SK-N-SH treated with all-trans-retinoic acid at 6 μM for 48 hours (cell line): ENCODE measurements around the gene TTC8.

Source experiments
- ATAC-seq: fragments of 200-7000 bp; cut with Tn5 transposase; 3 replicates; pipeline ENCODE4 v1.9.1; 2020; ENCODE audit warnings: mild to moderate bottlenecking, moderate library complexity
- ARNTL ChIP-seq: fragments of 450-650 bp; formaldehyde crosslinking; IDR thresholded peaks from 2 replicates; pipeline ENCODE4 v1.5.0; 2020; ENCODE audit warnings: low read depth, mild to moderate bottlenecking, moderate library complexity, borderline replicate concordance
- BACH2 ChIP-seq: fragments of 250-450 bp; sonication (Bioruptor Pico); IDR thresholded peaks from 2 replicates; pipeline ENCODE4 v1.9.0; 2021; ENCODE audit warnings: mild to moderate bottlenecking, borderline replicate concordance
- CREB5 ChIP-seq: fragments of 250-450 bp; sonication (Bioruptor Pico); IDR thresholded peaks from 2 replicates; pipeline ENCODE4 v1.5.1; 2020; ENCODE audit warnings: low read depth, mild to moderate bottlenecking, moderate library complexity
- CSDC2 ChIP-seq: fragments of 250-450 bp; sonication (Bioruptor Pico); IDR thresholded peaks from 2 replicates; pipeline ENCODE4 v1.5.0; 2020; ENCODE audit warnings: mild to moderate bottlenecking, moderate library complexity
- CSRNP3 ChIP-seq: fragments of 250-450 bp; sonication (Bioruptor Pico); IDR thresholded peaks from 2 replicates; pipeline ENCODE4 v1.5.1; 2021; ENCODE audit warnings: mild to moderate bottlenecking, moderate library complexity
- ESRRG ChIP-seq: fragments of 250-450 bp; sonication (Bioruptor Pico); IDR thresholded peaks from 2 replicates; pipeline ENCODE4 v1.6.1; 2021; ENCODE audit warnings: mild to moderate bottlenecking
- GLIS3 ChIP-seq: fragments of 250-450 bp; sonication (Bioruptor Pico); IDR thresholded peaks from 2 replicates; pipeline ENCODE4 v1.5.0; 2020; ENCODE audit warnings: mild to moderate bottlenecking, moderate library complexity
- ISL1 ChIP-seq: fragments of 250-450 bp; sonication (Bioruptor Pico); IDR thresholded peaks from 2 replicates; pipeline ENCODE4 v2.1.2; 2022; ENCODE audit warnings: mild to moderate bottlenecking, moderate library complexity
- OSR1 ChIP-seq: fragments of 250-450 bp; sonication (Bioruptor Pico); IDR thresholded peaks from 2 replicates; pipeline ENCODE4 v1.8.0; 2022; ENCODE audit warnings: moderate library complexity, mild to moderate bottlenecking, inconsistent platforms
- PATZ1 ChIP-seq: fragments of 250-450 bp; sonication (Bioruptor Pico); IDR thresholded peaks from 2 replicates; pipeline ENCODE4 v1.8.0; 2020; ENCODE audit warnings: mild to moderate bottlenecking, moderate library complexity, borderline replicate concordance
- POU6F1 ChIP-seq: fragments of 250-450 bp; sonication (Bioruptor Pico); IDR thresholded peaks from 2 replicates; pipeline ENCODE4 v1.8.0; 2021; ENCODE audit warnings: low read depth, mild to moderate bottlenecking, moderate library complexity, borderline replicate concordance
- PPARA ChIP-seq: fragments of 250-450 bp; sonication (Bioruptor Pico); IDR thresholded peaks from 2 replicates; pipeline ENCODE4 v1.5.0; 2020; ENCODE audit warnings: mild to moderate bottlenecking, borderline replicate concordance
- RARB ChIP-seq: fragments of 250-450 bp; sonication (Bioruptor Pico); IDR thresholded peaks from 2 replicates; pipeline ENCODE4 v1.8.0; 2021; ENCODE audit warnings: mild to moderate bottlenecking, moderate library complexity
- SNAI2 ChIP-seq: fragments of 250-450 bp; sonication (Bioruptor Pico); IDR thresholded peaks from 2 replicates; pipeline ENCODE4 v1.5.0; 2020; ENCODE audit warnings: mild to moderate bottlenecking, moderate library complexity
- TCF4 ChIP-seq: fragments of 250-450 bp; sonication (Bioruptor Pico); IDR thresholded peaks from 2 replicates; pipeline ENCODE4 v1.8.0; 2021; ENCODE audit warnings: mild to moderate bottlenecking, moderate library complexity, borderline replicate concordance
- TOX ChIP-seq: fragments of 250-450 bp; sonication (Bioruptor Pico); IDR thresholded peaks from 2 replicates; pipeline ENCODE4 v1.8.0; 2021; ENCODE audit warnings: mild to moderate bottlenecking, moderate library complexity, borderline replicate concordance
- TSHZ2 ChIP-seq: fragments of 250-450 bp; sonication (Bioruptor Pico); IDR thresholded peaks from 2 replicates; pipeline ENCODE4 v1.5.0; 2020; ENCODE audit warnings: mild to moderate bottlenecking, moderate library complexity
- ZC3H10 ChIP-seq: fragments of 250-450 bp; sonication (Bioruptor Pico); IDR thresholded peaks from 2 replicates; pipeline ENCODE4 v1.5.1; 2021; ENCODE audit warnings: mild to moderate bottlenecking, moderate library complexity
- ZFP3 ChIP-seq: fragments of 250-450 bp; sonication (Bioruptor Pico); IDR thresholded peaks from 2 replicates; pipeline ENCODE4 v1.5.0; 2020; ENCODE audit warnings: mild to moderate bottlenecking, moderate library complexity
- ZFP30 ChIP-seq: fragments of 450-650 bp; formaldehyde crosslinking; IDR thresholded peaks from 2 replicates; pipeline ENCODE4 v1.5.0; 2022; ENCODE audit warnings: mild to moderate bottlenecking, moderate library complexity
- ZNF565 ChIP-seq: fragments of 450-650 bp; formaldehyde crosslinking; conservative IDR thresholded peaks from 2 replicates; pipeline ENCODE4 v1.5.0; 2020; ENCODE audit warnings: low read depth, mild to moderate bottlenecking, moderate library complexity
- ZNF70 ChIP-seq: fragments of 450-650 bp; formaldehyde crosslinking; IDR thresholded peaks from 2 replicates; pipeline ENCODE4 v1.5.0; 2020; ENCODE audit warnings: mild to moderate bottlenecking, moderate library complexity
- ZNF8 ChIP-seq: fragments of 450-650 bp; formaldehyde crosslinking; IDR thresholded peaks from 2 replicates; pipeline ENCODE4 v1.5.0; 2020; ENCODE audit warnings: mild to moderate bottlenecking, moderate library complexity

TTC8 gene

GRCh38 chr14:88802596-88802995 lies 21.9 kb upstream of the TTC8 start:
- no peak for ATAC-seq
- TF ChIP-seq GLIS3 (no peak), CSDC2 (CRISPR knock-in tag) (no peak)

GRCh38 chr14:88804035-88804434 lies 20.4 kb upstream of the TTC8 start:
- TF ChIP-seq TSHZ2 (no peak), BACH2 (CRISPR knock-in tag) (no peak), SNAI2 (CRISPR knock-in tag) (no peak), GLIS3 (no peak), ARNTL (CRISPR knock-in tag) (no peak), PATZ1 (CRISPR knock-in tag) (no peak), ZFP3 (CRISPR knock-in tag) (no peak), ZC3H10 (no peak), RARB (CRISPR knock-in tag) (no peak), TCF4 (no peak), CREB5 (CRISPR knock-in tag) (no peak), TOX (CRISPR knock-in tag) (no peak), CSDC2 (CRISPR knock-in tag) (no peak), POU6F1 (no peak), ISL1 (CRISPR knock-in tag) (no peak), OSR1 (no peak)
- ATAC-seq: no peak

GRCh38 chr14:88804477-88804876 lies 20.0 kb upstream of the TTC8 start:
- no peak for TF ChIP-seq PPARA (CRISPR knock-in tag)
- TF ChIP-seq TOX (CRISPR knock-in tag): no peak
- no peak for TF ChIP-seq ARNTL (CRISPR knock-in tag)
- no peak for TF ChIP-seq SNAI2 (CRISPR knock-in tag)
- ATAC-seq: no peak

GRCh38 chr14:88808359-88808758 lies 16.1 kb upstream of the TTC8 start:
- no peak for ATAC-seq
- no peak for TF ChIP-seq POU6F1
- no peak for TF ChIP-seq ISL1 (CRISPR knock-in tag)
- TF ChIP-seq SNAI2 (CRISPR knock-in tag): no peak
- no peak for TF ChIP-seq CREB5 (CRISPR knock-in tag)
- TF ChIP-seq OSR1: no peak
- TF ChIP-seq CSRNP3 (CRISPR knock-in tag): no peak
- no peak for TF ChIP-seq GLIS3
- no peak for TF ChIP-seq RARB (CRISPR knock-in tag)
- TF ChIP-seq ZNF70 (CRISPR knock-in tag): no peak
- no peak for TF ChIP-seq ZNF565 (CRISPR knock-in tag)
- no peak for TF ChIP-seq BACH2 (CRISPR knock-in tag)
- TF ChIP-seq ZFP30: no peak
- no peak for TF ChIP-seq ZNF8 (CRISPR knock-in tag)
- TF ChIP-seq PPARA (CRISPR knock-in tag): no peak
- TF ChIP-seq ESRRG (CRISPR knock-in tag): no peak
- no peak for TF ChIP-seq CSDC2 (CRISPR knock-in tag)
- no peak for TF ChIP-seq TOX (CRISPR knock-in tag)
